Stimulated activated naive CD8-positive, alpha-beta T cell treated with anti-CD3 and anti-CD28 coated beads, Interleukin-15, Interleukin-2, amounts not matched to agents 100 U/mL and 50 U/mL, for 24 hours (primary cell): ENCODE data around the gene CTNND2.

Source experiments
- ATAC-seq: fragments of 150-1000 bp; cut with Tn5 transposase; one replicate; pipeline ENCODE4 v1.10.0; 2021
- DNase-seq: peaks from one replicate; pipeline ENCODE4 v3.0.0; 2021

Gene CTNND2

DNA sequence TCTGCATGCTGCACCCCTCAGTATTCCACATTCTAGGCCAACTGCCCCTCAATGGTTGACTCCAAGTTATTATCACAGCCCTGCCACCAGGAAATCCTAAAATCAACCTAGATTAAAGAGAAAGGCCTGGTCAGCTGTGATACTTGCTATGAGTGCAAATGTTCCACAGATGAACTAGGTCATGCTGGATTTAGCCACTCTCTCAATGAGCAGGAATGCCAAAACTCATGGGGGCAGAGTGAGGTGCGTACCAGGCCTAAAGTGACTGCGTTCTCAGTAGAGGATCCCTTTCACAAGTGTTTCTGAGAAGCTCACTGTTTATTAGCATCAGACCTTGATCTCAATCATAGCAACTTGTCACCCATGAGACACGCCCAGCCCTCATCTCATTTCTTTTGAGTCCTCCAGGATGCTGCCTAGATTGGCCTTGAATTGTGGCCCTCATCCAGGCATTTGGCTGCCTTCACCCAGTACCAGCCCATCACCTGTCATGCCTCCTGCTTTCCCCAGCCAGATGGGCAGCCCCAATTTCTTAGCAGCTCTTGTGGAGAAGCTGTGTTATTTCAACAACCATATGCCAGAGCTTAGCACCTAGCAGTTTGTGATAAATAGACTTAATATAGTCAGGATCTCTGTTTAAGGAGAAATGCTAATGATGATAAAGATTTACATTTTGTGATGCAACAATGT, 383.9 kb downstream of the CTNND2 start:
- no peak for DNase-seq
- no peak for ATAC-seq

GRCh38 chr5:11519236-11519635, 385.0 kb downstream of the CTNND2 start:
- no peak for DNase-seq
- no peak for ATAC-seq

DNA sequence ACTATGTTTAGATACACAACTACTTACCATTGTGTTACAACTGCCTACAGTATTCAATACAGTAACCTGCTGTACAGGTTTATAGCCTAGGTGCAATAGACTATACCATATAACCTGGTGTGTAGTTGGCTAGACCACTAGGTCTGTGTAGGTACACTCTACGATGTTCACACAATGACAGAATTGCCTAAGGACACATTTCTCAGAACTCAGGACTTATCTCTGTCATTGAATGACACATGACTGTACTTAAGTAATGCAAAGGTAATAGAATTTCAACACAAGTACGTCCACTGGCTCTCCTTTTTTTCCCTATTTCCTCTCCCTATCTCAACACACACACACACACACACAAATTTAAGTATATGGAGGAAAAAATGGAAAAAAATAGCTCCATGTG, 385.6 kb downstream of the CTNND2 start:
- ATAC-seq: no peak
- DNase-seq: no peak

DNA sequence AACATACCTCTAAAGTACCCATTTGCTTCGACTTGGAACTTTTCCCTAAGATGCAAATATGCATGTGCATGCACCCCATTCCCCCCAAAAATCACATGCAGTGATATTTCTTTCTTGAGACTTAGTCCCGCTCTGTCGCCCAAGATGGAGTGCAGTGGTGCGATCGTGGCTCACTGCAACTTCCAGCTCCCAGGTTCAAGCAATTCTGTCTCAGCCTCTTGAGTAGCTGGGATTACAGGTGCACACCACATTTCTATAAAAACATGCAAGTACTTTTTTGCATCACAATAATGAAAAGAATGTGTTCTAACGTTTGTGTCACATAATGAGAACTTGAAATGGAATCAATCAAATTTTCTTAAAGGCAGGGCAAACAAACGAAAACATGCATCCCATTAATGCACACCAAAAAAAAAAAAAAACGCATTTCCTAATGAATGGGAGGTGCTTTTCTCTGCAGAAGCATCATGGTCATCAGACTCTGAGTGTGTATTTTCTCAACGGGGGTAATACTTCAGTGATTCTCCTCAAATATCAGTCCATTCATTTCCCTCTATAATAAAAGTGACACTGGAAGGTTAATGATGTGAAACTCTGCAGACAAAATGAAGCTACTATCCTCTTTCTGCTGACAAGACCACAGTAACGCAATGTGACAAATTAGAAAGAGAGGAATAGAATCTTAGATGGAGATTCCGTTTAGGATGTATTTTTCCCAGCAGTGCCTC, 389.4 kb downstream of the CTNND2 start:
- no peak for ATAC-seq
- no peak for DNase-seq

- DNase-seq (no peak), ATAC-seq (no peak)
These were observed 392.4 kb downstream of the CTNND2 start for GRCh38 chr5:11511878-11512277.

- ATAC-seq (no peak), DNase-seq (no peak)
These were observed 393.4 kb downstream of the CTNND2 start for GRCh38 chr5:11510889-11511288.

DNA sequence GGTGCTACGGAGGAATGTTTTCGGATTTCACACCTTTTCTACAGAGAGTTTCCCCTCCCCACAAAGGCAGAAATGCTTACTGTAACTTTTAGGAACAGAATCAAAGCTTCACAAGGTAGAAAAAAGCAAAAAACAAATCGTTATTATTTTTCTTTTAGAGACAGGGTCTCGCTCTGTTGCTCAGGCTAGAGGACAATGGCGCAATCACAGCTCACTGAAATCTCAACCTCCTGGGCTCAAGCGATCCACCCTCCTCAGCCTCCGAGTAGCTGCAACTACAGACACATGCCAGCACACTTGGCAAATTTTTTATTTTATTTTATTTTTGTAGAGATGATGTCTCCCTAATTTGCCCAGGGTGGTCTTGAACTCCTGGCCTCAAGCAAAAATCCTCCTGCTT, 394.5 kb downstream of the CTNND2 start:
- ATAC-seq (no peak), DNase-seq (no peak)

GRCh38 chr5:11507156-11507910, 396.9 kb downstream of the CTNND2 start:
- ATAC-seq (no peak), DNase-seq (no peak)

GRCh38 chr5:11504886-11505193, 399.4 kb downstream of the CTNND2 start:
- no peak for DNase-seq
- no peak for ATAC-seq

GRCh38 chr5:11504065-11504885, 400.0 kb downstream of the CTNND2 start:
- no peak for ATAC-seq
- no peak for DNase-seq

- ATAC-seq (no peak), DNase-seq (no peak)
These were observed 401.5 kb downstream of the CTNND2 start for GRCh38 chr5:11502783-11503182.

GRCh38 chr5:11497651-11498050, 406.6 kb downstream of the CTNND2 start:
- no peak for ATAC-seq

GRCh38 chr5:11496137-11496719, 408.0 kb downstream of the CTNND2 start:
- DNase-seq (no peak), ATAC-seq (no peak)

More at GRCh38 chr5:11497651-11498050, 406.6 kb downstream of the CTNND2 start:
- DNase-seq: no peak

DNA sequence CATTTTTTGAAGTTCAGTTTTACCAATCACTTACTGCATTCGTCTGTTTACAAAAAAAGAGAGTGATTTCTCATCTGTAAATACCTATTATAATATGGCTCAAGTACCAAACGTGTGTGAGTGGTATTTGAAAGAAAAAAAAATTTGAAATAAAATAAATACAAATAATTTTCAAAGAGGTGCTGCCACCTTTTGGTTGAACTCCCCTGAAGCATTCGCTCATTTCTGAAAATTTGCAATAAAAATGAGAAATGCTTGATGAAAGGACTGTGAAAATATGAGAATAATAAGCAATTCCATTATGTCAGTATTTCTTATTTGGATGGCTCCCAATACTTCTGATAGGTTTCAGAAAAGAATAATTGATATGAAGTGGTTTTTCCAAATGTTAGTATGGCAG, 409.9 kb downstream of the CTNND2 start:
- DNase-seq (no peak), ATAC-seq (no peak)

DNA sequence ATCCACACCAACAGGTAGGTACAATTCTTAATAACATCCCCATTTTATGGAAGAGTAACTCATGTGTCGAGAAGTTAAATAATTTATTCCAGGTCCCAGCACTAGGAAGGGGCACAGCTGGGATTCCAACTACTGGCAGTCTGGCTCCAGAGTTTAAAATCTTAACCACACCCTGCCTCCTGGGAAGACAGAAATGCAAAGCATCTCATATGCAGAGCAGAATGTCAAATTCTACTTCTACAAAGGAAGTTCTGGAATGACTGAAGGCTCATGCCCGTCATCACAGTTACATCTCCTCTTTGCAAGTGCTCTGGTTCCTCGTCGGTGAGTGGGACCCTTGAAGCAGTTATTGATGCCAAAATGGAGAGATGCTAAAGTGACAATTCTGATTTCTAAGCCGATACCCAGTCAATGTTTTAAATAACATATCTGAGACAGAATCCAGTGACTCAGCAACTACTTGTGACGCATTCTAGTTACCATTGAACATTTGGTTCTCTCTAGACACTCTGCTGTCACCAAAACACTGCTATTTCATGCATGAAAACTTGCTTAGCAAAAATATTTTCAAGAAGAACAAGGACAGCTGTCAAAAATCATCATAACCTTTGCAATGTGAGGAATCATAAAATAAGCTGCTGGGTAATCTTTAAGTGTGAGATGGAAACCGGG, 412.7 kb downstream of the CTNND2 start:
- DNase-seq: no peak
- no peak for ATAC-seq

DNA sequence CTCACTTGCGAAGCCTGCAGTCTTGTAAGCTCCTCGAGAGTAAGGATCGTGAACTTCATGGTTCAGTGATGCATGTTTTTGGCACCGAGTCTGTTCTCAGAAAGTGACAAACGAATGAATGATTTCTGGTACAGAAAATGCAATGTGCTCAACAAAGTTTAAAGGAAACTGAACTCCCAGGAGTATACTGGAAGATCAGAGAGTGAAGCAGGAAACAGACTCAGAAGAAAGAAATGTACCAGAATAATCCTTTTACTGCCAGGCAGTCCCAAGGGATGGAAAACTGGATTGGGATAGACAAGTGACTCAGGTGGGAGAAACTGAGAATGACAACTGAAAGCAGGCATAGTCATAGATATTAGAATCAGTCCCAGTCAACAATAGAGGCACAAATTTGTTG, 420.6 kb downstream of the CTNND2 start:
- DNase-seq: no peak
- ATAC-seq: no peak

DNA sequence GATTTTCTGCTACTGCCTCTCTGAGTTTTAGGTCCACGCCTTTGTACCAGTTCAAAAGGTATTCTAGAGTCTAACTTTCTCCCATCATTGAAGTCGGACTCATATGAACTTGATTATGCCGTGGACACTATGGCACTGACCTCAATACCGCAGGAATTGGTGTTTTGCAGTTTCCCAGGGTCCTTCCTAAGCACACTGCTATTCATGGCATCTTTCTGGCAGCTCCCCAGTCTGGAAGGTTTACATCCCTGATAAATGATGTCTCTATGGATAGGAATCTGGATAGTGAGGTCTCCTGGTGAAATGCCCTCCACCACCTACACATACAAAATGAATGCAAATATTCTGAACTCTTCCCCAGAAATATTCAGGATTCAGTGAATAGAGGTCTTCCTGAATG, 422.2 kb downstream of the CTNND2 start:
- ATAC-seq (no peak), DNase-seq (no peak)

DNA sequence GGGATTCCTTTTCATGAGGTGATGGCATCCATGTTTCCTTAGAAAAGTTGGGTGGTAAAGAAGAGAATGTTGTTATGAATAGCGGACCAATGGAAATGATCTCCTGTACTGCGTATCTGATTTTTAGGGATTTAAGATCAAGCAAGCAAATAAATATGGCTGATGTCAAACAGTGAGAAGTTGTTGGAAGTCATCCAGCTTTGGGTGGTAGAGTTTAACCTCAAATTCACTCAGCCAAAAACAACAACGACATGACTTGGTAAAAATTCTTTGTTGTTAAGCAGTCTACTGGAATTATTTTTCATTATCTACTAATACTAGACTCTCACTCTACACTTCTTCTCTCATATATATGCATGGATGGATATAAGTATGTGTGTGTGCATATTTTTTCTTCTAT, 426.5 kb downstream of the CTNND2 start:
- DNase-seq (no peak), ATAC-seq (no peak)

DNA sequence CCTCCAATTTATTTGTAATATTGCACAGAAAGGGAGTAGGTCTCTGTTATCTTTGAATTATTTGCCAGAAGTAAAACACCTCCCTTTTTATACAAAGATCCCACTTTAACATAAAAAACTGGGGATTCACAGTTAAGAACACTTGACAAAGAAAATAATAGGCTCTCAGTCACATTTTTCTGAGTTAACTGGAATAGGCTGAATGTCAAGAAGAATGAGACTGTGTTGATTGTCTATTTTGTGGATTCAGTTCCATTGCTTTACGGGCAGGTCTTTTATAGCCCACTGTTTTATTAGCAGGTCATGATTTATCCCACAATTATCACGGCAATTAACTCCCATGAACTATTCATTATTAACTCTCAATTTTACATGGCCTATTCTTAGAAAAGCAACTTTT, 427.4 kb downstream of the CTNND2 start:
- DNase-seq: no peak
- no peak for ATAC-seq

GRCh38 chr5:11468334-11469039, 435.8 kb downstream of the CTNND2 start:
- ATAC-seq: no peak
- DNase-seq: no peak

- DNase-seq: no peak
- ATAC-seq: no peak
These were observed 436.7 kb downstream of the CTNND2 start for GRCh38 chr5:11467588-11467987.
